CD4-positive, alpha-beta T cell treated with Interleukin-17A for 1 hour (primary cell): ENCODE results near the gene NCOA1.
"Not testable (repeated sequence)": the region's sequence is repeated elsewhere in the genome, so short reads cannot be mapped to it uniquely, and the experiment has no call there.

Source experiments
- DNase-seq: peaks from one replicate; pipeline ENCODE4 v3.0.0-alpha.2; 2020

NCOA1 gene

DNA sequence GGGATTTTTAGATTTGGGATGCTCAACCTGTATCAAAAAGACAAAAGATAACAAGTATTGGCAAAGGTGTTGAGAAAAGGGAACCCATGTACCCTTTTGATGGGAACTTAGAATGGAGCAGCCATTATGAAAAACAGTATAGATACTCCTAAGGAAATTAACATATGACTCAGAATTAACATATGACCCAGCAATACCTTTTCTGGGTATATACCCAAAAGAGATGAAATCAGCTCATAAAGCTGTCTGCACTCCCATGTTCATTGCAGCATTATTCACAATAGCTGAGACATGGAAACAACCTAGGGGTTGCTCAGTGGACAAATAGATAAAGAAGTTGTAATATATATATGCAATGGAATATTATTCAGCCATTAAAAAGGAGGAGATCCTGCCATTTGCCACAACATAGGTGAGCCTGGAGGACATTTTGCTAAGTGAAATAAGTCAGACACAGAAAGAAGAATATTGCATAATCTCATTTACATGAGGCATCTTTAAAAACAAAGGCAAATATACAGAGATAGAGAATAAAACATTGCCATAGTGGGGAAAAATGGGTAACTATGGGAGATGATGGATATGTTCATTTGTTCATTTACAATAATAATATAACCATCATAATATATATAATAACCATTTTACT lies 160.1 kb downstream of the NCOA1 start:
- DNase-seq, result no peak

DNA sequence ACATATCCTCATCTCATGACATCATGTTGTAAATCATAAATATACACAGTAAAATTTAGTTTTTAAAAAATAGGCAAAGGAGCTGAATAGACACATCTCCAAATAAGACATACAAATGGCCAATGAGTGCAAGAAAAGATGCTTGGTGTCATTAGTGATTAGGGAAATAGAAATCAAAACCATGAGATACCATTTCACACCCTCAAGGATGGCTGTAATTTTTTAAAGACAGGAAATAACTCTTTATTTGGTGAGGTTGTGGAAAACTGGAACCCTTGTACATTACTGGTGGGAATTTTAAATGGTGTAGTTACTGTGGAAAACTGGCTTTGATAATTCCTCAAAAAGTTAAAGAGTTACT lies 160.6 kb downstream of the NCOA1 start:
- DNase-seq, result no peak

DNA sequence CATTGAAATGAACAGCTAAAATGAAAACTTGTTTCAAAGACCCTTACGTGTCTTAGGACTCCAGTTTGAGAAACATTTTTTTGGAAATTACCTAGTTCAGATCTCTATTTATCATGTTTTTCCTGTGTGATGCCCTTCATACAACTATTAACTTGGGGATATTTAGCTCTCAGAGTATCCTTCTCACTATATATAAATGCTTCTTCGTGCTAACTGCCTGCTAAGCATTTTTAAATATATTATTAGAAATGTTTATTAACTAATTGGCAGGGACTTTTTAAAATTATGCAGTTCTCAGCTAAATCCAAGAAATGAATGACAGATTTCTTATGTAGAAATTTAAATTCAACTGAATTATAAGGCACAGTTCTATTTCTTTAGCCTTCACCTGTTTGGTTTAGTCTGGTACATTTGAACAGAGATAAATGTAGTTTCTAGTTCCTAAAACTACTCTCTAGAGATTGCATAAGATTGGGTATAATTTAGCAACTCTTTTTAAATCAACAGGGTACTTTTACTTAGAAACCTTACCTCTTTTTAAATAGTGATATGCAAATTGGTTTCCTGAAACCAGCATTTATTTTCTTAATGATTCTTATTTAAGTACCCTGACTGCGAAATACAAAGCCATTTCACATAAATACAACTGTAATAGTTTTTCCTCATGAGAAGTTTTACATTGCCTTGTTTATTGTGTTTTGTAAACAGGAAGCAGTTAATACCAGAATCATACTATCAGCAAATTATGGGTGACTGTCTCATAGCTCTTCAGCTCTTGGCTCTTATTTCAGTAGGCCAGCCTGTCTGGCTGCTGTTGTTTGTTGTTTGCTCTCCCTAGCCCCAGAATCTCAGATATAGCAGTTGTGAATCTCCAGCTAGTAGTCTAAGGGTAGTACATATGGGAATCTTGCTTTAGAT lies 161.5 kb downstream of the NCOA1 start:
- DNase-seq, result no peak

GRCh38 chr2:24657818-24658217 lies 166.8 kb downstream of the NCOA1 start:
- DNase-seq, result no peak

GRCh38 chr2:24658531-24659202 lies 167.6 kb downstream of the NCOA1 start:
- DNase-seq, result no peak

GRCh38 chr2:24659862-24660261 lies 168.8 kb downstream of the NCOA1 start:
- no peak for DNase-seq

GRCh38 chr2:24667542-24667941 lies 176.5 kb downstream of the NCOA1 start:
- DNase-seq, result no peak

GRCh38 chr2:24671230-24671629 lies 180.2 kb downstream of the NCOA1 start:
- no peak for DNase-seq

GRCh38 chr2:24672589-24672988 lies 181.5 kb downstream of the NCOA1 start:
- no peak for DNase-seq

DNA sequence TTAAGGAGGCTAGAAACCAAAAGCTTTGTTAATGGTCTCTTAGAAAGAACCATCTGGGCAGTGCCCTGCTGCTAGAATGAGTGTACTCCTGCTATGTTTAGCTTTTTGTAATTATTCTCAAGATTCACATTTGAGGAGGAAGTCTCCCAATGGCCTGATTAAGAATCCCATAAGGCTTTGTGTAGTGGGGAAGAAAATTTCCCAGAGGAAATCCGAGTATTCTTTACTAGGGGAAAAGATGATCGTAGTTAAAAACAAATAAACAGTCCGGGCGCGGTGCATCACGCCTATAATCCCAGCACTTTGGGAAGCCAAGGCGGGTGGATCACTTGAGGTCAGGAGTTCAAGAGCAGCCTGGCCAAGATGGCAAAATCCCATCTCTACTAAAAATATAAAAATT lies 184.3 kb downstream of the NCOA1 start:
- DNase-seq, result no peak

GRCh38 chr2:24676493-24676892 lies 185.4 kb downstream of the NCOA1 start:
- no peak for DNase-seq

DNA sequence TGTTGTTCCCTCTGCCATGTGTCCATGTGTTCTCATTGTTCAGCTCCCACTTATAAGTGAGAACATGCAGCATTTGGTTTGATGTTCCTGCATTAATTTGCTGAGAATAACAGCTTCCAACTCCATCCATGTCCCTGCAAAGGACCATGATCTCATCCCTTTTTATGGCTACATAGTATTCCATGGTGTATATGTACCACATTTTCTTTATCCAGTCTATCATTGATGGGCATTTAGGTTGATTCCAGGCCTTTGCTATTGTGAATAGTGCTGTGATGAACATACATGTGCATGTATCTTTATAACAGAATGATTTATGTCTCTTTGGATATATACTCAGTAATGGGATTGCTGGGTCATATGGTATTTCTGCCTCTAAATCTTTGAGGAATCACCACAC lies 187.0 kb downstream of the NCOA1 start:
- DNase-seq, result not testable (repeated sequence)

GRCh38 chr2:24680196-24680595 lies 189.1 kb downstream of the NCOA1 start:
- DNase-seq, result no peak

- DNase-seq, result no peak
These were observed 191.2 kb downstream of the NCOA1 start for GRCh38 chr2:24682304-24682703.

GRCh38 chr2:24683408-24683807 lies 192.4 kb downstream of the NCOA1 start:
- no peak for DNase-seq

DNA sequence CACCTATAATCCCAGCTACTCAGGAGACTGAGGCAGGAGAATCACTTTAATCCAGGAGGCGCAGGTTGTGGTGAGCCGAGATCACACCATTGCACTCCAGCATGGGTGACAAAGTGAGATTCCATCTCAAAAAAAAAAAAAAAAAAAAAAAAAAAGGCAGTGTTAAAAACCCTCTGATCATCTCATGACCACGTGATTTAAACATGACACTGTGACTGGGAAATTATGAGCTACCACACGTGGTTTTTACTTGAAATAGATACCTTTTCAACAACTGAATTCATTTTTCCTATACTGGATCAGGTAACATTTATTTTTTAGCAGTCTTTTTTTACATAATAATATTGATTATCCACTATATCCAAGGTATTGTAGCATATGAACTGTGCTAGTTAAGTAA lies 199.5 kb downstream of the NCOA1 start:
- no peak for DNase-seq

DNA sequence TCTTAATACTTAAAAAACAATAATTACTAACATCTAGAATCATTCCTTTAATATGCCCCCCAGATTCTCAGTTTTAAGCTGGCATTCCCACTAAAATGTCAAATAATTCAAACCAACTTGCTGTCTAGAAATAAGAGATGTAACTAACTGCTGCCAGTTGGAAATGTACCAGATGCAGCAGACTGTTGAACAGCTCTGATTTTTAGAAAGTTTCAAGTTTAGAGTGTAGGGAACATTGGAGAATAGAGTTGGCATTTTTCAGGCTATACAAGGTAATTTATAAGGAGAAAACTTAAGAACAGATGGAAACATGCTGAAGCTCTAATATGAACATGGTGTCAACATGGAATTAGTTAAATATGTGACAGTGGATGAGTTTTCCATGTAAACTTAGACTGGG lies 200.8 kb downstream of the NCOA1 start:
- DNase-seq, result no peak

DNA sequence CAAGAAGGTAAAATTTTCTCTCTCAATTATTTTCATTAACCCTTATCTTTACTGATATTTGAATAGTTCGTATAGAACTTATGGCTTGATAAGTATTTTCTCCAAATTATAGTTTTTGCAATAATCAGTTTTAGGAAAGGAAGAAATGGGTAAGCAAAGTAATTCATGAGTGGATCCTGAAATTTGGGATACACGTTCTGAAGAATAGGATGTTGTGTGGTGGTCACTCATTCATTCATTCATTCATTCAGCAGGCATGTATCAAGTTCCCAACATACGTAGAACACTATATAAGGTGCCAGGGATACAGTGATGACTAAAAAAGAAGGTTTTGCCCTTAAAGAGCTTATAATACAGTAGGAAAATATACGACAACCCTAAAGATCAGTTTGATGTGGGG lies 206.7 kb downstream of the NCOA1 start:
- no peak for DNase-seq

GRCh38 chr2:24702800-24703199 lies 211.7 kb downstream of the NCOA1 start:
- DNase-seq, result no peak

- no peak for DNase-seq
These were observed 213.6 kb downstream of the NCOA1 start for GRCh38 chr2:24704692-24705091.

- DNase-seq, result no peak
These were observed 216.1 kb downstream of the NCOA1 start for GRCh38 chr2:24707143-24707542.

DNA sequence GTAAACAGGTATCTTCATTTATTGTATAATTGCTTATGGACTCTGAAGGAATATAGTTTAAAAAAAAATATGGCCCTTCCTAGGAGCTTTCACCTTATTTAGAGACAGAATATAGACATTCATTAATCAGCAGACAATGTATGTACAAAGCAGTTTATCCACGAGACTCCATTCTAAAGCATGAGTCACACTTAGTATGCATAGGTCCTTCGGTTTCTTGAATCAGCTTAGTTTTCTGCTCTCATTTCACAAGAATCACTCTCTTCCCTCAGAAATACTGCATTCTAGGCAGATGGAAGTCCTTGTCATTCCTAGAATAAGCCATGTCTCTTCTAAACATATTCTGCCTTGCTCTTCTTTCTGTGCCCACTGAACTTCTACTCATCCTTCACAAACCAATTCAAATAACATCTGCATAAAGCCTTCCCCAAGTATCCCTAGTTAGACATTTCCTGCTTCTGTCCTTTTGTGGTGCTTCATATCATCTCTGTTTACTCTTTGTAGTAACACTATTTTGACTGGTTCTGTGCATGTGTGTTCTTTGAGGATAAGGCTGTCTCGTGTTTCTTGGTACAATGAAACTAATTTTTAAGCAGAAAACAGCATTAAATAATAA lies 217.6 kb downstream of the NCOA1 start:
- no peak for DNase-seq

- DNase-seq, result no peak
These were observed 219.8 kb downstream of the NCOA1 start for GRCh38 chr2:24710806-24711205.

DNA sequence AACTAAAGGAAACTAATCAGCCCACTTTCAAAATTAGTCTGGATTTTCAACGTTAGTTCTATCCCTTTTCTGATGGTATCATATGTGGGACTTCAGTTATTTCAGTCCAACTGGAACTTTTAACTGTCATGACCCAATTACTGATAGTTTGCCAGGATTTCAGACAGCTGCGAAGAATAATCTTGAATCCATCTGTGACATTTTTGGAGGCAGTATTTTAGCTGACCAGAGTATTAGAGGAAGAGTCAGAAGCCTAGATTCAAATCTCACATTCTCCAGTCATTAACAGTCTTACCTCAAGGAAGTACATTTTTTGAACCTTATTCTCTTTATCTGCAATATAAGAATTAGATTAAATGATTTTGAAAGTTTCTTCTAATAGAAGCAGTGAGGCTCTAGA lies 220.8 kb downstream of the NCOA1 start:
- no peak for DNase-seq
